Body of pancreas (tissue), 4 donors: ENCODE data around the gene ING4.

ENCODE experiments used
- CTCF ChIP-seq, 7 experiments: fragments of 450-650 bp in 4 of 7; fragments of 200-600 bp in 3 of 7; sonication (generic) in 3 of 7; IDR thresholded peaks; one replicate each; pipeline ENCODE4 v1.5.1; 2016 to 2019; ENCODE audit warnings: antibody characterized with exemption in 7 of 7
- POLR2A ChIP-seq, 3 donors: fragments of 450-650 bp; IDR thresholded peaks; one replicate each; pipeline ENCODE4 v1.6.1; 2016; ENCODE audit warnings: antibody characterized with exemption in 3 of 3, mild to moderate bottlenecking in 2 of 3

GRCh38 chr12:6639151-6639801 lies 23.6 kb downstream of the ING4 start:
- TF ChIP-seq CTCF (IDR thresholded peaks at IDR 0.05) (no peak), POLR2A (IDR thresholded peaks at IDR 0.05) (no peak)
